ENCODE results near the gene TAF1A. TPM values are rescaled to one million over a fixed set of nuclear protein-coding genes. Genes with fewer than 3 reads are reported as not detected.

Gene TAF1A
- 10 to 100 TPM; 18.5 to 21.1 TPM for total RNA-seq

- H3K4me3 Mint-ChIP-seq: peak within 1 kb of the TSS; percentile 99
- CTCF ChIA-PET: interaction anchor here (1.1 to 2.1 kb wide), 3 partner anchors 45 to 63 kb away, joined by 4 to 15 read pairs (median 4); no protein-coding TSS in a partner anchor
- H3K9me3 Mint-ChIP-seq (ENCODE audit: low read depth): no peaks in the 10 kb centered on the region
- peaks cover 36% of the 10 kb centered on the region for H3K4me1 Mint-ChIP-seq
- intact Hi-C loops (cut with DNase I, micrococcal nuclease): loop anchor here (1.0 to 10.0 kb wide), 7 partner anchors 28 to 847 kb away; partner anchors contain the start of genes AIDA (in 1 of the 2), BROX (in 1 of the 2) and DUSP10 (in 1 of the 2)
- peak; percentile 93 for DNase-seq
- no peaks in the 10 kb centered on the region for H3K27me3 Mint-ChIP-seq
- H3K36me3 Mint-ChIP-seq (ENCODE audit: low read depth): peaks cover 31% of the 10 kb centered on the region
- POLR2A ChIA-PET: interaction anchor here (0.9 to 1.7 kb wide), 3 partner anchors 45 to 65 kb away, joined by 4 to 6 read pairs (median 6); no protein-coding TSS in a partner anchor
- peak within 1 kb of the TSS; percentile 99 for H3K27ac Mint-ChIP-seq
- peak; percentile 99 for ATAC-seq
These were observed at the start of gene TAF1A for GRCh38 chr1:222589462-222590302. Gene TAF1A, minus strand, starts transcription at chr1:222589933.

GRCh38 chr1:222634180-222635013 is 44.7 kb upstream of the TAF1A start:
- CTCF ChIA-PET: interaction anchor here (0.6 to 5.0 kb wide), 41 partner anchors 10 to 875 kb away, joined by 3 to 56 read pairs (median 4); partner anchors contain the start of gene TAF1A
- H3K27me3 Mint-ChIP-seq: no peaks in the 10 kb centered on the region
- POLR2A ChIA-PET: interaction anchor here (1.0 to 1.2 kb wide), 2 partner anchors 10 to 45 kb away, joined by 6 to 8 read pairs; partner anchors contain the start of gene TAF1A
- no peaks in the 10 kb centered on the region for H3K9me3 Mint-ChIP-seq (ENCODE audit: low read depth)
- H3K36me3 Mint-ChIP-seq (ENCODE audit: low read depth): peaks cover 17% of the 10 kb centered on the region
- peaks cover 2% of the 10 kb centered on the region for H3K4me1 Mint-ChIP-seq
- DNase-seq (peak; percentile 76), ATAC-seq (peak; percentile 86)
- no peak overlapping the region for H3K4me3 Mint-ChIP-seq
- H3K27ac Mint-ChIP-seq: no peak overlapping the region
- intact Hi-C loops (cut with DNase I, micrococcal nuclease): loop anchor here (1.0 to 10.0 kb wide), 4 partner anchors 16 to 540 kb away; partner anchors contain the start of gene MIA3 (in 1 of the 2)

- Mint-ChIP-seq H3K9me3 (ENCODE audit: low read depth) (no peaks in the 10 kb centered on the region), H3K4me3 (no peak overlapping the region), H3K27ac (no peak overlapping the region), H3K4me1 (peaks cover 2% of the 10 kb centered on the region), H3K36me3 (ENCODE audit: low read depth) (peaks cover 24% of the 10 kb centered on the region), H3K27me3 (no peaks in the 10 kb centered on the region)
- DNase-seq (no peak), ATAC-seq (no peak)
- POLR2A ChIA-PET: no interaction called here
- intact Hi-C loops (cut with DNase I, micrococcal nuclease): loop anchor here (5.0 to 10.0 kb wide), 2 partner anchors 50 to 538 kb away; no protein-coding TSS in a partner anchor
- CTCF ChIA-PET: interaction anchor here (1.0 to 5.0 kb wide), 5 partner anchors 9 to 177 kb away, joined by 3 to 56 read pairs (median 4); no protein-coding TSS in a partner anchor
These were observed 43.0 kb upstream of the TAF1A start for GRCh38 chr1:222632749-222633148.

GRCh38 chr1:222631611-222632208 is 42.0 kb upstream of the TAF1A start:
- no peak for DNase-seq
- Mint-ChIP-seq H3K4me3 (no peak overlapping the region), H3K27me3 (no peaks in the 10 kb centered on the region), H3K27ac (peak overlapping the region; percentile 10), H3K9me3 (ENCODE audit: low read depth) (no peaks in the 10 kb centered on the region), H3K36me3 (ENCODE audit: low read depth) (peaks cover 29% of the 10 kb centered on the region), H3K4me1 (peaks cover 2% of the 10 kb centered on the region)
- ChIA-PET CTCF (interaction anchor here (1.0 to 1.3 kb wide), 2 partner anchors 8 to 176 kb away, joined by 4 read pairs; no protein-coding TSS in a partner anchor), POLR2A (no interaction called here)
- no peak for ATAC-seq
- intact Hi-C loops (cut with DNase I, micrococcal nuclease): loop anchor here (5.0 to 10.0 kb wide), 2 partner anchors 49 to 537 kb away; no protein-coding TSS in a partner anchor

- peaks cover 2% of the 10 kb centered on the region for H3K4me1 Mint-ChIP-seq
- peaks cover 25% of the 10 kb centered on the region for H3K36me3 Mint-ChIP-seq (ENCODE audit: low read depth)
- no peak for DNase-seq
- POLR2A ChIA-PET: no interaction called here
- no peak for ATAC-seq
- H3K27ac Mint-ChIP-seq: no peak overlapping the region
- H3K9me3 Mint-ChIP-seq (ENCODE audit: low read depth): no peaks in the 10 kb centered on the region
- H3K4me3 Mint-ChIP-seq: no peak overlapping the region
- CTCF ChIA-PET: interaction anchor here (0.5 to 0.6 kb wide), 3 partner anchors 157 to 1068 kb away, joined by 3 read pairs; no protein-coding TSS in a partner anchor
- H3K27me3 Mint-ChIP-seq: no peaks in the 10 kb centered on the region
- intact Hi-C loops (cut with DNase I, micrococcal nuclease): loop anchor here (5.0 to 10.0 kb wide), 2 partner anchors 48 to 535 kb away; no protein-coding TSS in a partner anchor
These were observed 40.3 kb upstream of the TAF1A start for GRCh38 chr1:222629921-222630535.

GRCh38 chr1:222627232-222627631 is 37.5 kb upstream of the TAF1A start:
- no peaks in the 10 kb centered on the region for H3K27me3 Mint-ChIP-seq
- no peak overlapping the region for H3K27ac Mint-ChIP-seq
- H3K36me3 Mint-ChIP-seq (ENCODE audit: low read depth): peaks cover 31% of the 10 kb centered on the region
- no peak overlapping the region for H3K4me3 Mint-ChIP-seq
- ChIA-PET POLR2A (no interaction called here), CTCF (interaction anchor here (0.6 to 1.5 kb wide), 4 partner anchors 9 to 591 kb away, joined by 3 to 5 read pairs (median 4); no protein-coding TSS in a partner anchor)
- no peaks in the 10 kb centered on the region for H3K9me3 Mint-ChIP-seq (ENCODE audit: low read depth)
- no peaks in the 10 kb centered on the region for H3K4me1 Mint-ChIP-seq
- intact Hi-C loops (cut with DNase I, micrococcal nuclease): no loop called here
- DNase-seq (no peak), ATAC-seq (no peak)

- DNase-seq: no peak
- H3K4me1 Mint-ChIP-seq: peaks cover 21% of the 10 kb centered on the region
- intact Hi-C loops (cut with DNase I, micrococcal nuclease): no loop called here
- CTCF ChIA-PET: interaction anchor here (1.2 to 3.6 kb wide), 2 partner anchors 8 to 10 kb away, joined by 4 to 34 read pairs; no protein-coding TSS in a partner anchor
- no peaks in the 10 kb centered on the region for H3K27me3 Mint-ChIP-seq
- H3K27ac Mint-ChIP-seq: no peak overlapping the region
- ATAC-seq: no peak
- H3K9me3 Mint-ChIP-seq (ENCODE audit: low read depth): no peaks in the 10 kb centered on the region
- no peak overlapping the region for H3K4me3 Mint-ChIP-seq
- peaks cover 40% of the 10 kb centered on the region for H3K36me3 Mint-ChIP-seq (ENCODE audit: low read depth)
- POLR2A ChIA-PET: no interaction called here
These were observed 34.5 kb upstream of the TAF1A start for GRCh38 chr1:222624214-222624613.

- CTCF ChIA-PET: interaction anchor here (1.2 to 3.6 kb wide), 2 partner anchors 9 to 11 kb away, joined by 4 to 34 read pairs; no protein-coding TSS in a partner anchor
- no peak for ATAC-seq
These were observed 33.7 kb upstream of the TAF1A start for GRCh38 chr1:222623458-222623857.

GRCh38 chr1:222622765-222623164 is 33.0 kb upstream of the TAF1A start:
- intact Hi-C loops (cut with DNase I, micrococcal nuclease): no loop called here
- no peak for DNase-seq
- POLR2A ChIA-PET: no interaction called here
- Mint-ChIP-seq H3K9me3 (ENCODE audit: low read depth) (no peaks in the 10 kb centered on the region), H3K36me3 (ENCODE audit: low read depth) (peaks cover 31% of the 10 kb centered on the region), H3K27me3 (no peaks in the 10 kb centered on the region), H3K4me1 (peaks cover 26% of the 10 kb centered on the region), H3K27ac (no peak overlapping the region), H3K4me3 (no peak overlapping the region)
- CTCF ChIA-PET: interaction anchor here (3.6 kb wide), 1 partner anchor 12 kb away, joined by 34 read pairs; no protein-coding TSS in a partner anchor
- ATAC-seq: no peak

More at GRCh38 chr1:222623458-222623857, 33.7 kb upstream of the TAF1A start:
- Mint-ChIP-seq H3K27me3 (no peaks in the 10 kb centered on the region), H3K4me1 (peaks cover 26% of the 10 kb centered on the region), H3K9me3 (ENCODE audit: low read depth) (no peaks in the 10 kb centered on the region), H3K4me3 (no peak overlapping the region), H3K27ac (no peak overlapping the region), H3K36me3 (ENCODE audit: low read depth) (peaks cover 37% of the 10 kb centered on the region)
- intact Hi-C loops (cut with DNase I, micrococcal nuclease): no loop called here
- POLR2A ChIA-PET: no interaction called here
- DNase-seq: no peak

- DNase-seq (no peak), ATAC-seq (no peak)
- Mint-ChIP-seq H3K4me1 (peaks cover 31% of the 10 kb centered on the region), H3K27ac (no peak overlapping the region), H3K27me3 (peaks cover 2% of the 10 kb centered on the region), H3K36me3 (ENCODE audit: low read depth) (peaks cover 23% of the 10 kb centered on the region), H3K9me3 (ENCODE audit: low read depth) (no peaks in the 10 kb centered on the region), H3K4me3 (no peak overlapping the region)
- CTCF ChIA-PET: interaction anchor here (0.5 to 3.9 kb wide), 6 partner anchors 8 to 738 kb away, joined by 3 to 39 read pairs (median 4); no protein-coding TSS in a partner anchor
- POLR2A ChIA-PET: no interaction called here
- intact Hi-C loops (cut with DNase I, micrococcal nuclease): no loop called here
These were observed 30.8 kb upstream of the TAF1A start for GRCh38 chr1:222620566-222620965.
